Psoas muscle (tissue), 8 donors: ENCODE measurements around the gene ZNF107. TPM values are rescaled to one million over a fixed set of nuclear protein-coding genes. Genes with fewer than 3 reads are reported as not detected.

ENCODE experiments used
- ATAC-seq, 4 donors: fragments of 200-7000 bp; cut with Tn5 transposase; one replicate each; pipeline ENCODE4 v1.9.1; 2020; ENCODE audit warnings: moderate library complexity in 3 of 4, mild to moderate bottlenecking in 2 of 4
- DNase-seq, 2 donors: peaks; one replicate each; pipeline ENCODE4 v3.0.0-alpha.2; 2020
- H3K27ac ChIP-seq: fragments of 200-600 bp; one replicate; pipeline ENCODE4 v1.8.0; 2022
- H3K27me3 ChIP-seq, 3 donors: fragments of 200-600 bp in 1 of 3; one replicate each; pipeline versions ENCODE4 v1.6.1 to v1.8.0; 2013 to 2022; ENCODE audit warnings: low read length in 2 of 3, mild to moderate bottlenecking in 2 of 3, moderate library complexity in 1 of 3; ENCODE audit not compliant: insufficient read depth in 3 of 3
- H3K36me3 ChIP-seq, 2 donors: fragments of 200-600 bp in 1 of 2; one replicate each; pipeline versions ENCODE4 v1.6.1 to v1.8.0; 2013 to 2022; ENCODE audit warnings: low read depth in 1 of 2, mild to moderate bottlenecking in 1 of 2, moderate library complexity in 1 of 2; ENCODE audit not compliant: insufficient read depth in 1 of 2
- H3K4me1 ChIP-seq: fragments of 200-600 bp; one replicate; pipeline ENCODE4 v1.8.0; 2022
- H3K4me3 ChIP-seq: fragments of 200-600 bp; one replicate; pipeline ENCODE4 v1.8.0; 2022; ENCODE audit warnings: mild to moderate bottlenecking
- H3K9me3 ChIP-seq: fragments of 200-600 bp; one replicate; pipeline ENCODE4 v1.8.0; 2022
- CTCF ChIP-seq: fragments of 200-600 bp; IDR thresholded peaks from one replicate; pipeline ENCODE4 v1.8.0; 2022; ENCODE audit warnings: antibody characterized with exemption
- WGBS, 3 donors: extraction: QIAGEN DNeasy Blood & Tissue Kit; methylation state at CpG; one replicate each; pipeline versions ENCODE4 v1.1.6 to v1.1.7; 2013; 5-methylcytosine and 5-hydroxymethylcytosine counted together
- intact Hi-C, 2 donors: fragments of 100-400 bp; cut with DNase I; formaldehyde crosslinking; loops; one replicate each; pipeline versions ENCODE4 v1.11.0 to v1.14.2; 2022
- polyA plus RNA-seq, 3 donors: library from polyadenylated mRNA; stranded (reverse); fragments of 200-250 nt; gene quantifications; one replicate each; pipeline ENCODE4 v1.2.3, GENCODE V29; 2013
- total RNA-seq, 4 donors: library from RNA; stranded (reverse); fragmentation: NEBNext Ultra II Directional in 2 of 4; extraction: Animal tissue kit (Norgen Biotek cat#: 25700) in 2 of 4; gene quantifications; one replicate each; pipeline versions ENCODE4 v1.2.1 to v1.2.4, GENCODE V29; 2021 to 2023
- donor health status: healthy with polysubstance abuse.
- donor health status: DM: no; HTN: no; CAD: no; lungs with moderate emphysema.
- donor health status: Bipolar disorder and iron deficiency.
- donor health status: healthy.
- donor health status: DM: yes; HTN: yes; CAD: no.
- donor health status: DM: no; HTN: no; CAD: no.
- donor health status: DM: no; HTN: no; CAD: no.
- donor health status: DM: yes; HTN: yes; CAD: no.

The ZNF107 gene
- total and polyA plus RNA-seq, 7 donors: 0.38 to 1.4 (median 1.2) TPM

GRCh38 chr7:64753032-64753431 is 87.1 kb downstream of the ZNF107 start:
- 79 to 85% (median 80%) methylated on average over 2 of the region's 2 CpGs for WGBS, 3 donors
- Histone ChIP-seq H3K36me3 (no peaks in the 10 kb centered on the region), H3K27ac (no peak overlapping the region), H3K9me3 (peaks cover 5% of the 10 kb centered on the region), H3K4me3 (no peak overlapping the region), H3K27me3 (no peaks in the 10 kb centered on the region), H3K4me1 (no peaks in the 10 kb centered on the region)
- DNase-seq: no peak
- intact Hi-C loops: no loop called here
- TF ChIP-seq CTCF: no peak
- no peak for ATAC-seq

- WGBS, 3 donors: 67 to 84% (median 79%) methylated on average over 3 of the region's 3 CpGs
- intact Hi-C loops: no loop called here
- TF ChIP-seq CTCF: no peak
- DNase-seq: no peak
- H3K9me3 ChIP-seq: no peaks in the 10 kb centered on the region
- H3K4me1 ChIP-seq: no peaks in the 10 kb centered on the region
- H3K36me3 ChIP-seq: no peaks in the 10 kb centered on the region
- H3K4me3 ChIP-seq: no peak overlapping the region
- no peaks in the 10 kb centered on the region for H3K27me3 ChIP-seq
- no peak overlapping the region for H3K27ac ChIP-seq
- ATAC-seq: no peak
Observed at GRCh38 chr7:64755865-64756264, 89.9 kb downstream of the ZNF107 start.

- H3K4me3 ChIP-seq: no peak overlapping the region
- WGBS, 3 donors: 68 to 75% (median 70%) methylated on average over 3 of the region's 3 CpGs
Observed at GRCh38 chr7:64758151-64758550, 92.2 kb downstream of the ZNF107 start.

More at GRCh38 chr7:64758151-64758550, 92.2 kb downstream of the ZNF107 start:
- H3K9me3 ChIP-seq: no peaks in the 10 kb centered on the region
- no peak overlapping the region for H3K27ac ChIP-seq
- no peaks in the 10 kb centered on the region for H3K27me3 ChIP-seq
- H3K36me3 ChIP-seq: no peaks in the 10 kb centered on the region
- ATAC-seq (no peak), DNase-seq (no peak)
- intact Hi-C loops: no loop called here
- no peaks in the 10 kb centered on the region for H3K4me1 ChIP-seq
- no peak for TF ChIP-seq CTCF

Other genes starting within 250 kb of the ZNF107 start
- gene ZNF680, start 103.1 kb upstream of the ZNF107 start, total RNA-seq: 10 to 100 TPM; 16.3 to 18.3 (median 17.1) TPM
- gene ZNF680, start 103.1 kb upstream of the ZNF107 start, polyA plus RNA-seq: 10 to 100 TPM in 1 of 3 donors, 1 to 10 TPM in 2; 3.3 to 16.1 (median 5.4) TPM
- 1 to 10 TPM; 3.9 to 9.7 (median 6.0) TPM for gene ZNF138, start 128.3 kb downstream of the ZNF107 start, total RNA-seq
- 10 to 100 TPM in 1 of 3 donors, 1 to 10 TPM in 2; 2.6 to 11.7 (median 3.5) TPM for gene ZNF138, start 128.3 kb downstream of the ZNF107 start, polyA plus RNA-seq
- gene ZNF273, start 237.1 kb downstream of the ZNF107 start, total RNA-seq: 1 to 10 TPM; 1.2 to 2.9 (median 1.9) TPM
- gene ZNF273, start 237.1 kb downstream of the ZNF107 start, polyA plus RNA-seq: 1 to 10 TPM in 2 of 3 donors, under 1 TPM in 1; 0.96 to 3.0 (median 1.5) TPM